HL-60 (cell line): ENCODE measurements around the gene FOXD2.

ENCODE experiments used
- DNase-seq, 2 experiments: peaks; one replicate each; pipeline ENCODE4 v3.0.0-alpha.2; 2010 to 2020; ENCODE audit warnings: low read depth in 1 of 2, low spot score in 1 of 2
- H3K27ac ChIP-seq: fragments of 250-450 bp; sonication (Bioruptor Pico); replicated peaks from 2 replicates; pipeline ENCODE4 v1.5.1; 2020; ENCODE audit warnings: mild to moderate bottlenecking, moderate library complexity
- H3K27me3 ChIP-seq: fragments of 250-450 bp; sonication (Bioruptor Pico); 2 replicates; pipeline ENCODE4 v1.5.1; 2021; ENCODE audit warnings: mild to moderate bottlenecking, moderate library complexity; ENCODE audit not compliant: insufficient read depth, poor library complexity, severe bottlenecking
- H3K4me3 ChIP-seq: replicated peaks from 2 replicates; pipeline ENCODE4 v1.5.1; 2011; ENCODE audit warnings: mild to moderate bottlenecking, control low read depth, low read length; ENCODE audit not compliant: insufficient read depth
- CTCF ChIP-seq: IDR thresholded peaks from one replicate; pipeline ENCODE4 v1.5.1; 2011; ENCODE audit warnings: low read length, control low read depth, inconsistent platforms; ENCODE audit not compliant: insufficient read depth
- GABPA ChIP-seq: IDR thresholded peaks from 2 replicates; pipeline ENCODE4 v1.6.1; 2012; ENCODE audit warnings: low read depth
- POLR2AphosphoS5 ChIP-seq: IDR thresholded peaks from 2 replicates; pipeline ENCODE4 v1.6.1; 2012; ENCODE audit warnings: low read depth
- REST ChIP-seq: IDR thresholded peaks from 2 replicates; pipeline ENCODE4 v1.6.1; 2012; ENCODE audit warnings: low read depth; ENCODE audit not compliant: insufficient replicate concordance
- SPI1 ChIP-seq: IDR thresholded peaks from 2 replicates; pipeline ENCODE4 v1.6.1; 2012; ENCODE audit warnings: low read depth, mild to moderate bottlenecking, borderline replicate concordance

Gene FOXD2

GRCh38 chr1:47399846-47400155 lies 38.0 kb upstream of the FOXD2 start:
- no peak overlapping the region for H3K27ac ChIP-seq
- TF ChIP-seq GABPA = no peak
- no peak for TF ChIP-seq CTCF
- TF ChIP-seq POLR2AphosphoS5 = no peak
- TF ChIP-seq REST = no peak
- TF ChIP-seq SPI1 = no peak
- peaks cover 3% of the 10 kb centered on the region for H3K27me3 ChIP-seq
- DNase-seq = no peak
- H3K4me3 ChIP-seq = no peak overlapping the region

- no peak for TF ChIP-seq REST
- no peak for TF ChIP-seq CTCF
- TF ChIP-seq GABPA = no peak
- no peak for TF ChIP-seq POLR2AphosphoS5
- TF ChIP-seq SPI1 = no peak
- Histone ChIP-seq H3K27ac (no peak overlapping the region), H3K27me3 (peaks cover 5% of the 10 kb centered on the region), H3K4me3 (no peak overlapping the region)
- DNase-seq = no peak
Observed at GRCh38 chr1:47401761-47402160, 36.1 kb upstream of the FOXD2 start.

- H3K27ac ChIP-seq = no peak overlapping the region
- H3K27me3 ChIP-seq = peaks cover 5% of the 10 kb centered on the region
- DNase-seq = no peak
- H3K4me3 ChIP-seq = no peak overlapping the region
- TF ChIP-seq CTCF (no peak), POLR2AphosphoS5 (no peak), GABPA (no peak), REST (no peak), SPI1 (no peak)
Observed at GRCh38 chr1:47402591-47402990, 35.3 kb upstream of the FOXD2 start.
